OCI-LY3 (cell line): ENCODE data around the gene CADM4.

Experiments used
- H2AFZ ChIP-seq: fragments of 200-600, 300-600 bp; shearing (Covaris generic); 2 replicates; pipeline ENCODE4 v1.6.0; 2014; ENCODE audit warnings: antibody characterized with exemption, low read depth, low read length
- H3K27ac ChIP-seq: fragments of 200-600, 300-600 bp; sonication (generic); 2 replicates; pipeline ENCODE4 v1.5.1; 2014; ENCODE audit warnings: mild to moderate bottlenecking, low read length, moderate library complexity, mixed read lengths
- H3K27me3 ChIP-seq: fragments of 200-600, 300-600 bp; sonication (generic); 2 replicates; pipeline ENCODE4 v1.6.1; 2014; ENCODE audit warnings: low read depth, low read length, mixed read lengths
- H3K36me3 ChIP-seq: fragments of 200-600, 300-600 bp; sonication (generic); replicated peaks from 2 replicates; pipeline ENCODE3; 2014; ENCODE audit warnings: low read depth, low read length, mixed read lengths
- H3K4me1 ChIP-seq: fragments of 300-600, 200-600 bp; sonication (generic); 2 replicates; pipeline ENCODE4 v1.6.1; 2014; ENCODE audit warnings: low read length, mixed read lengths
- H3K4me2 ChIP-seq: fragments of 200-600, 300-600 bp; sonication (generic); 2 replicates; pipeline ENCODE4 v1.6.1; 2014; ENCODE audit warnings: low read length, mixed read lengths
- H3K4me3 ChIP-seq: fragments of 300-600, 200-600 bp; sonication (generic); 2 replicates; pipeline ENCODE4 v1.5.1; 2014; ENCODE audit warnings: antibody characterized with exemption, mild to moderate bottlenecking, low read length, moderate library complexity
- H3K79me2 ChIP-seq: fragments of 300-600, 200-600 bp; shearing (Covaris generic); 2 replicates; pipeline ENCODE4 v1.6.1; 2014; ENCODE audit warnings: mild to moderate bottlenecking, low read length, mixed read lengths
- H3K9ac ChIP-seq: fragments of 300-600, 200-600 bp; shearing (Covaris generic); 2 replicates; pipeline ENCODE4 v1.6.0; 2014; ENCODE audit warnings: mild to moderate bottlenecking, low read length, moderate library complexity
- H3K9me3 ChIP-seq: fragments of 200-600, 300-600 bp; shearing (Covaris generic); 2 replicates; pipeline ENCODE4 v1.6.1; 2014; ENCODE audit warnings: low read length, mixed read lengths; ENCODE audit not compliant: insufficient read depth
- H4K20me1 ChIP-seq: fragments of 200-600, 300-600 bp; sonication (generic); 2 replicates; pipeline ENCODE4 v1.6.1; 2016; ENCODE audit warnings: low read length, mixed read lengths; ENCODE audit not compliant: insufficient read depth
- CTCF ChIP-seq: fragments of 200-600, 300-600 bp; sonication (generic); IDR thresholded peaks from 2 replicates; pipeline ENCODE4 v1.5.1; 2014; ENCODE audit warnings: antibody characterized with exemption, low read length, low read depth
- EZH2phosphoT487 ChIP-seq: fragments of 200-600 bp; shearing (Covaris generic); IDR thresholded peaks from 2 replicates; pipeline ENCODE4 v1.6.1; 2018; ENCODE audit warnings: antibody characterized with exemption, mixed run types, low read depth

The CADM4 gene

DNA sequence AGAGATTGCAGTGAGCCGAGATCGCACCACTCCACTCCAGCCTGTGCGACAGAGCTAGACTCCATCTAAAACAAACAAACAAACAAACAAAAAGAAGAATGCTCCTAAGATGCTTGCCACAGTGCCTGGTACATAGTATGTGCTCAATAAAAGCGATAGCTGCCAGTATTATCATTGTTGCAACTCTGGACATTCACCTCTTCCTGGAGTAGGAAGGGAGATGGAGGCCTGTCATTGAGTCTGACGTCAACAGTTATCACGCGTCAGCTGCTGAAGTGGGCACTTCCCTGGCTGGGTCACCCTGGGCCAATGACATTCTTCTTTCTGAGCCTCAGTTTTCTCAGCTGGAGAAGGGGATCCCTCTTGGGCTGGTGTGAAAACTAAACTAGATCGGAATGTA is 34.5 kb upstream of the CADM4 start:
- no peak for TF ChIP-seq EZH2phosphoT487
- TF ChIP-seq CTCF: no peak
- Histone ChIP-seq H3K27me3 (peaks cover 8% of the 10 kb centered on the region; the same call in 1 of the 2 replicates), H3K4me2 (no peak overlapping the region), H4K20me1 (no peaks in the 10 kb centered on the region), H3K27ac (no peak overlapping the region), H3K36me3 (no peaks in the 10 kb centered on the region), H2AFZ (no peak overlapping the region), H3K4me1 (peaks cover 27% of the 10 kb centered on the region), H3K9ac (no peak overlapping the region), H3K79me2 (no peaks in the 10 kb centered on the region), H3K4me3 (no peak overlapping the region), H3K9me3 (no peaks in the 10 kb centered on the region)

GRCh38 chr19:43673637-43674036 is 34.0 kb upstream of the CADM4 start:
- H3K79me2 ChIP-seq: no peaks in the 10 kb centered on the region
- H3K27ac ChIP-seq: no peak overlapping the region
- peaks cover 23% of the 10 kb centered on the region for H3K4me1 ChIP-seq
- no peaks in the 10 kb centered on the region for H3K36me3 ChIP-seq
- no peaks in the 10 kb centered on the region for H4K20me1 ChIP-seq
- no peak for TF ChIP-seq CTCF
- no peak for TF ChIP-seq EZH2phosphoT487
- no peak overlapping the region for H3K9ac ChIP-seq
- H3K27me3 ChIP-seq: peaks cover 8% of the 10 kb centered on the region; the same call in 1 of the 2 replicates
- H2AFZ ChIP-seq: no peak overlapping the region
- H3K9me3 ChIP-seq: no peaks in the 10 kb centered on the region
- H3K4me3 ChIP-seq: no peak overlapping the region
- no peak overlapping the region for H3K4me2 ChIP-seq

DNA sequence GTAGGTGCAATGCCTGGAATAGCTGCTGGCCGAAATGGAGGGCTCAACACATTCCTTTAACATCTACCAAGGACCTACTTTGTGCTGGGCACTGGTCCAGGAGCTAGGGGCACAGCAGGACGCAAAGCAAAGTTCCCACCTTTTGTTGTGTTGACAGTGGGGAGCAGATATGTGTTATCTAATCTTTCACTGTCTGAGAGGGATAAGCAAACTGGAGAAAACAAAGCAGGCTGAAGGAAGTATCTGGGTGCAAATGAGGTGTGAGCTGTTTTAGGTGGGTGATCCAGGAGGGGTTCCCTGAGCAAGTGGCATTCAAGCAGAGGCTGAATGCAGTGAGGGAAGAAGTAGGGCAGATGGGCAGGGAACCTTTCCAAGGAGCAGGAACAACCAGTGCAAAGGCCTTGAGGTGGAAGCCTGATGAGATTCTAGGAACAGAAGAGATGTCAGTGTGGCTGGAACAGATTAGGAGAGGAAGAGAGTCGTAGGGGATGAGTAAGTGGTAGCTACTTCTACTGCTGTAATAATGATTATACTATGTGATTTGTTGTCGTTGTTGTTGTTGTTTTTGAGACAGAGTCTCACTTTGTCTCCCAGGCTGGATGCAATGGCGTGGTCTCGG is 32.5 kb upstream of the CADM4 start:
- TF ChIP-seq CTCF: no peak
- TF ChIP-seq EZH2phosphoT487: no peak
- Histone ChIP-seq H3K9me3 (no peaks in the 10 kb centered on the region), H3K4me3 (no peak overlapping the region), H3K4me1 (peaks cover 20% of the 10 kb centered on the region), H3K9ac (no peak overlapping the region), H4K20me1 (no peaks in the 10 kb centered on the region), H3K27me3 (peaks cover 8% of the 10 kb centered on the region; the same call in 1 of the 2 replicates), H3K36me3 (no peaks in the 10 kb centered on the region), H3K79me2 (no peaks in the 10 kb centered on the region), H3K4me2 (no peak overlapping the region), H2AFZ (no peak overlapping the region), H3K27ac (no peak overlapping the region)

GRCh38 chr19:43668406-43669109 is 28.9 kb upstream of the CADM4 start:
- Histone ChIP-seq H3K36me3 (no peaks in the 10 kb centered on the region), H3K79me2 (no peaks in the 10 kb centered on the region), H3K4me2 (no peak overlapping the region), H3K9me3 (no peaks in the 10 kb centered on the region), H3K9ac (no peak overlapping the region), H3K27ac (no peak overlapping the region), H3K27me3 (peaks cover 8% of the 10 kb centered on the region; the same call in 1 of the 2 replicates), H4K20me1 (no peaks in the 10 kb centered on the region), H3K4me3 (no peak overlapping the region), H2AFZ (no peak overlapping the region), H3K4me1 (peaks cover 9% of the 10 kb centered on the region)
- TF ChIP-seq CTCF (no peak), EZH2phosphoT487 (no peak)
